ENCODE measurements around the gene OR5W2.
"Not testable (repeated sequence)": the region's sequence is repeated elsewhere in the genome, so short reads cannot be mapped to it uniquely, and the experiment has no call there.

OR5W2 gene

DNA sequence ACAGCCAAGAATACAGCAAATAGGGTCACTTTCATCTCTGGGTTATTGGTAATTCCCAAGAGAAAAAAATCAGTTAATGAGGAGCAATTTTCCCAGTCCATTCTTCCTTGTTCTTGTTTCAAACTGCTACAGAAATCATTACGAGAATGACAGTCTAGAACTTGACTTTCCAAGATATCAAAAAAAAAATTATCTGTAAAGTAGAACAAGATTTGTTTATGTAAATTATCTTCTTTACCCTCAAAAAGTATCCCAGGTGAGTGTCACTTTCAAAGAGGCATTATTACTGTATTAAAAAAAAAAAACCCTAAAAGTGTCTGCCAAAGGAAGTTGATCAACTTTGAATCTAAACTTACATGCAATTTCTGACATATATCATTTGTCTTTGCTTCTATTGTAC, at the start of gene OR5W2:
TSS of gene OR5W2 (minus strand) at position 101 of the 400 bp plus-strand sequence. CDS start at position 101, 0 bp downstream.
- no peak for DNase-seq

DNA sequence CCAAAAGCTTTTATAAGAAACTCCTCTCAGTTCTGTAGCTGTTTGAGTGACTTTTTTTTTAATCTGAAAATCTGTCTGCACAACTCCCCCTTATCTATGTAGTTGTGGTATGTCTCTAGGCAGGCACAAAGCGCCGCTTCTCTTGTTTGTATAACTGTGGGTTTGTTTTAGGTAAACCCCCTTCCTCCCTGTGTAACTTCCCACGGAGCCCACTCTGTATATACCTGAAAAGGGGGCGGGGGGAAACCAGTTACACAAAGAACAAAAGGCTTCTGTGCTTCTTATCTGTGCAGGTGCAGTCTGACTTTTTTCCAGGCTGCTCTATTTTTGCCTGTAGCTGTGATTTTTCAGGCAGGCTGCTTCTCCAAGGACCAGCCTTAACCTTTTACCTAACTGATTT, 42.1 kb upstream of the OR5W2 start:
- no peak for DNase-seq

DNA sequence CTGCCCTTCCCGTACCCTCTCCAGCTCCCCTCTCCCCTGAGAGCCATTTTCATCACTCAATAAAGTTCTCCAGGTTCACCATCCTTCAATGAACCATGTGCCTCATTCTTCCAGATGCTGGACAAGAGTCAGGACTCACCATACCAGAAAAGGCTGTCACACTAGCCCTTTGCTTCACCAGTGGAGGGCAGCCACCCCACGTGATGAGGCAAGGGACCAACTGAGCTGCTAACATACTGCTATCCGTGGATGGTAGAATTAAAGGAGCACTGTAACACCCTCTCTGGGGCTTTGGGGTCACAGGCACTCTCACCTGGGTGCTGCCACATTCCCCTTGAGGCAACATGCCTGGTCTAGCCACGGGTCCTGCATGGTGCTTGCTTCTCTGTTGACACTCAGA, 34.9 kb upstream of the OR5W2 start:
- DNase-seq, result no peak

DNA sequence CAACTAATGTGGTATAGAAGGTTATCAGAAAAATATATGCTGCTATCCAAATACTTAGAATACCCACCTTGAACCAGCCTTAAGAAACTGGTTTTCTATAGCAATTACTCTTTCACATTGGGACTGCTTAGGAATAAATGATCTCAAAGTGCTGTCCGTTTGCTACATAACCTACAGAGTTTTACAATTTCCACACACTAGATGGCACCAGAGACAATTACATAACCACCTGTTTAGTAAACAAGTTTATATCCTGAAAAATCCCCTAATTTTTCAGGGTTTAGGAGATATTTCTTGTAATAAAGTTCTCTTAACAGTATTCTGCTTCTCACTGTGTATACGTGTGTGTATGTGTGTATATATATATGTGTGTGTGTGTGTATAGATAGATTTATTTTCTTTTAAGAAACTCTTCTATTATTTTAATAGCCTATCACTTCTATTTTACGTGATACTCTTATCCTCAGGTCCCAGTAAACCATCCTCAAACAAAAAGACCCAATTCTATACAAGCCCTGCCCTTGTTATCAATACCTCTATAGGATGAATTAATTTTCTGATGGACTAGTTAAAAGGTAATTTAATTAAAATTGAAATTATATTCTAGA, 28.5 kb upstream of the OR5W2 start:
- no peak for DNase-seq

DNA sequence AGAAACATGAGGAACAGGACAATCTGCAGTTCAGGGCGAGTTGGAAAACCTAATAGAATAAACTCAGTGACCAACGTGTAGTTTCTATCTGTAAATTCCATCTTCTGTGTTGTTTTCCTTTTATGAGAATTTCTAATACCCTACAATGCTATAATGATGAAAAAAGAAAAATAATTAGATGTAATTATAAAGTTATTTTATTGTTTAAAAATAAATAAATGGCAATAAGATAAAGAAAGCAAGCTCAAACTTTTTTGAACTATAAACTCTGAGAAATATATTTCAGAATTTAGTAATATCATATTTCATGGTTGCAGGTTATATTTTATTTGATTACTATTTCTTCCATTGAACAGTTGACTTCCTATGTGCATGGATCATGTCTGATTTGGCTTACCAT, 21.9 kb upstream of the OR5W2 start, which contains the start of gene OR5I1:
TSS of gene OR5I1 (minus strand) at position 101 of the 400 bp plus-strand sequence. CDS start at position 101, 0 bp downstream.
- no peak for DNase-seq

DNA sequence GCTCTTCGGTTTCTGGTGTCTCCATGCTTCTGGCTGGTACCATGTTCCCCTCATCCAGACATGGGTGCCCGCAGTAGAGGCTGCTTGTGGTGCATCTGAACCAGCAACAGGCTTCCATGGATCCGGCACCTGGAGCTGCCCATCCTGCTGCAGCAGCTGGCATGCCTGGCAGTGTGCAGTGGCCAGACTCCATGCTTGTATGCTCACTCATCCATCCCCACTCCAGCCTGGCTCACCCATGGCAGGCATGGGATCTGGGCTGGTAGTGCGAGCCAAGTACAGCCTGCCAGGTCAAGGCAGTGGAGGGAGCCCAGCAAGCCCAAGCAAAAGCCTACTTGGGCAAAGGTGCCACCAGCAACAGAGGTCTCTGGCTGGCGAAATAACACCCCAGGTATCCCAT, 6.2 kb upstream of the OR5W2 start:
- DNase-seq, result no peak

DNA sequence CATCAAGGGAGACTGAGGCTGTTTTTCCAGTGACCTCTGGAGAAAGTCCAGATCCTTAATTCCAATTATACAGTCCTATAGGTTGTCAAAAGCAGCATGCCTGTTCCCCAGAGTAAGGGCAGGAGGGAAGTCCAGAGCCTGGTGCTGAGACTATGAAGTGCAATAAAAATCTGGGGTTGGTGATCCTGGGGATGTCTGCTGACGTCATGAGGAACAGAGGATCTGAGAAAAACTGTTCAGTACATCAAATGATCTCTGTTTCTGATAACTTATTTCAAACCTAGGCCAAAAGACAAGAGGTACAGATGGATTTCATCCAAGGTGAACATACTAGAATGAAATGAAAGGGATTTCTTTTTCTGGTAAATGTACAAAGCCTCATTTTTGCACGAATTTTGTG, 12.1 kb downstream of the OR5W2 start:
- no peak for DNase-seq

DNA sequence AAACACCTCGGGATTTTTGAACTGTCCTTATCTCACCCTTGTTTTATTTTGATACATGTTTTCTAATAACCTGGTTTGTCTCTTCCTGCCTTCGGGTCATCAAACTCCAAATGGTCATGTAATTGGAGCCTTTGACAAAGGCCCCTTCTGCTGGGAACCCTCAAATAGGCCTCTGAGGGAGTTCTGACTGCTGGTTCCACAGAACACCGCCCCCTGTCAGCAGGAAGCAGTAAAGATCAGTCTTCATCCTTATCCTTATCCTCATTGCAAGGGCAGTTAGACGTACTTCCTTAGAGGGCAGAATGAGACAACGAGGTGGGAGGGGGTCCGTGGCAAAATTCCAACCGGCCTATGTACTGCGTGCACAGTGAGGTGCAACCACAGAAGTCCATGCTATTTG, 19.2 kb downstream of the OR5W2 start:
- DNase-seq, result no peak

DNA sequence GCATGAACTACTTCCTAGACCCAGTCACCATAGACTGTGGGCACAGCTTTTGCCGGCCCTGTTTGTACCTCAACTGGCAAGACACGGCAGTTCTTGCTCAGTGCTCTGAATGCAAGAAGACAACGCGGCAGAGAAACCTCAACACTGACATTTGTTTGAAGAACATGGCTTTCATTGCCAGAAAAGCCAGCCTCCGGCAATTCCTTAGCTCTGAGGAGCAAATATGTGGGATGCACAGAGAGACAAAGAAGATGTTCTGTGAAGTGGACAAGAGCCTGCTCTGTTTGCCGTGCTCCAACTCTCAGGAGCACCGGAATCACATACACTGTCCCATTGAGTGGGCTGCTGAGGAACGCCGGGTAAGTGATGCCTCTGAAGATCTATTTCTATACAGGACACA, 28.9 kb downstream of the OR5W2 start:
- DNase-seq, result not testable (repeated sequence)

DNA sequence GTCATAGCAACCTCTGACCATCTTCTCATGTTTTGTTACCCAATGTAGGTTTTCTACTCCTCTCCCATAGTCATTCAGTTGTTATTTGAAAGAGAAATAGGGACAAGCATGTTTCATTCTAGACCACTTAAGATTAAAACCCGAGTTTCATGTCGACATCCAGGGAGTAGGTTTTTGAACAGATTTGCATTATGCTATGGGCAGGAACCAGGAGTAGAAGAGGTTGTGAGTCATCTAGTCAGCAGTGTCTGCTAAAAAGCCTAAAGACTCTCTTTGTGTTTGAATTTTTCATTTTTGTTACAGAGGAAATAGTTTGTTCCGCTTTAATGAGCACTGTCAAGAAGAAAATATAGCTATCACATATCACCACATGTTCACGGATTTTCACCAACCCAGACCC, 29.4 kb downstream of the OR5W2 start:
- not testable (repeated sequence) for DNase-seq

DNA sequence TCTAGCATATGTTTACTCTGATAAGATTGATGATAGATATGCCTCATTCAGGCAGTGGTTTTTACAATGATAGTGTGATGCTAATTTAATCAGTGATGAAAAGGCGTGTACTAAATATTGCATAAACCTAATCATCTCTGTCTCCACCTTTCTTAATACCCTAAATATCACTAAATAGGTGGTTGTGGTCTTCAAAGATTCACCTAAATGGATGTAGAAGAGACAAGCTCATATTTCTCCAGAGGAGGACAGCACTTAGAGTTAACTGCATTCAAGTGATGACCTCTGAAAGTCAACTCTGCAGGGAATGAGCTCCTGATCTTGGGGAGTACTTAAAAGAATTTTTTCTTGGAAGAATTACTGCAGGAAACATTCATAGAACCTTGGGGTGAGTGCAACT, 31.4 kb downstream of the OR5W2 start, which contains the start of gene TRIM51:
TSS of gene TRIM51 (plus strand) at position 301 of the 400 bp plus-strand sequence. CDS start 2,132 bp downstream, outside the sequence.
- DNase-seq, result not testable (repeated sequence)

DNA sequence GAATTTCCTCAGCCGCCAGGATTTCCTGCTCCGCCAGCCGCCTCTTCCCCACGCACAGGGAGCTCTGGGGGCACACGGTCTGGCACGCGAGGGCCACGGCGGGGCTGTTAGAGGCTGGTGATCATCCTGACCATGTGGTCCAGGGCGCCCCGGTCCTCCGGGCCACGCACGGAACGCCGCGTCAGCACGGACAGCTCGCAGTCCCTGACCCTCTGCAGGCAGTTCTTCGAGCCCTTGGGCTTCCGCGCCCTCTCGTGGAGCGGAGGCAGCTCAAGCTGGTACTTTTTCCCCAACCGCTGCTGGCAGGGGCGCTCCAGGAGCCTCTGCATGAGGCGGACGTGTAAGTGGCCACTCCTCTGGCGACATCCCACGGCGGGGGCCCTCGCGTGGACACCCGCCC, 41.2 kb downstream of the OR5W2 start:
- not testable (repeated sequence) for DNase-seq

DNA sequence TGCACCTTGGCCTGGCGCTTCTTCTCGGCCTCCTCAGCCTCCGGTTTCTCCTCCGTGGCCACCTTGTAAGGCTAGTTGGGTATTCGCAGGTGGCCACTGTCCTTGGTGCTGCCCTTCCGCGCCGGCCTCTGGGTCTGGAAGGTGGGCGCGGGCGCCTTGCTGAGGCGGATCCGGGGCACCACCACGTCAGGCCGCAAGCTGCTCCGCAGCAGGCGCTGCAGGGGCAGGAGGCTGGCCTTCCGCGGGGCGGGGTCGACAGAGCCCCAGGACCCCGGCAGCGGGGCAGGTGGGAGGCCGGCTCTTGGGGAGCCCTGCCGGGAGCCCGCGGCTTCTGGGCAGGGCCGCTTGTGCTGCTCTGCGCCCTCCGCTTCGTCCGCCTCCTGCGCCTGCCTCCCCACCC, 41.7 kb downstream of the OR5W2 start:
- not testable (repeated sequence) for DNase-seq

DNA sequence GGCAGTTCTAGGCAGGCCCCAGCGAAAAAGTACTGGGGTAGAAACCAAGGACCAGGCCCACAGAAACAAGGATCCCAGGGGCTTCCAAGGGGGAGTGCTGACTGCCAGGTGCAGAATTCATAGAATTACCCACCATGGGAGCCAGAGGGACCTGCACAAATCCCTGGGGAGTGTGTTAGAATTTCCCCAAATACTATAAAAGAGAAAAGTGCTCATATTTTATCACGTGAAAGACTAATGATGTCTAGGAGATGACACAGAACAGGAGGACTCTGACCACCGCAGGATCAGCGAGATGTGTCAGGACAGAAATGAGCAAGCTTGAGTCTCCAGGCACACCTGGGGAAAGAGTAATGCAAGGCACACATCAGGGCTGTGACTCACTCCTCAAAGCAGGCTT, 47.0 kb downstream of the OR5W2 start:
- DNase-seq, result not testable (repeated sequence)
